HepG2 (cell line): Measurements from ENCODE around the gene CBLC. TPM values are rescaled to one million over a fixed set of nuclear protein-coding genes. Genes with fewer than 3 reads are reported as not detected.

ENCODE experiments used
- CEBPZ ChIP-seq: IDR thresholded peaks from 2 replicates; pipeline ENCODE4 v1.6.1; 2012; ENCODE audit warnings: low read length, improper control_type of control experiment
- CENPT ChIP-seq: sonication (generic); formaldehyde crosslinking; IDR thresholded peaks from 2 replicates; pipeline ENCODE4 v1.8.0; 2022; ENCODE audit warnings: low read depth, mild to moderate bottlenecking, moderate library complexity, missing genetic modification reagents
- CSRNP1 ChIP-seq: sonication (generic); formaldehyde crosslinking; IDR thresholded peaks from 2 replicates; pipeline ENCODE4 v1.8.1; 2023; ENCODE audit warnings: mild to moderate bottlenecking, missing genetic modification reagents
- DDIT3 ChIP-seq: sonication (generic); formaldehyde crosslinking; IDR thresholded peaks from 2 replicates; pipeline ENCODE4 v1.4.0; 2020; ENCODE audit warnings: mild to moderate bottlenecking, missing genetic modification reagents
- ERF ChIP-seq: IDR thresholded peaks from 2 replicates; pipeline ENCODE4 v1.6.1; 2018; ENCODE audit warnings: missing biosample characterization, missing genetic modification reagents
- GATAD2A ChIP-seq: IDR thresholded peaks from 2 replicates; pipeline ENCODE4 v1.6.1; 2016
- GMEB2 ChIP-seq: IDR thresholded peaks from 2 replicates; pipeline ENCODE4 v1.6.1; 2016; ENCODE audit warnings: missing biosample characterization, missing genetic modification reagents, low read depth
- HMGXB4 ChIP-seq, 2 experiments: sonication (generic) in 1 of 2; formaldehyde crosslinking in 1 of 2; IDR thresholded peaks; 2 replicates each; pipeline versions ENCODE4 v1.4.0 to v1.6.1; 2018 to 2020; ENCODE audit warnings: missing genetic modification reagents in 2 of 2, borderline replicate concordance in 1 of 2, low read depth in 1 of 2, mild to moderate bottlenecking in 1 of 2, missing biosample characterization in 1 of 2
- HNRNPLL ChIP-seq: fragments of 200-400 bp; formaldehyde crosslinking; IDR thresholded peaks from 2 replicates; pipeline ENCODE4 v1.6.1; 2017; ENCODE audit warnings: mild to moderate bottlenecking, low read depth, low read length; ENCODE audit not compliant: poor library complexity, severe bottlenecking
- HOXA5 ChIP-seq: sonication (generic); formaldehyde crosslinking; IDR thresholded peaks from 2 replicates; pipeline ENCODE4 v1.4.0; 2020; ENCODE audit warnings: missing genetic modification reagents
- KDM4B ChIP-seq: sonication (generic); formaldehyde crosslinking; IDR thresholded peaks from 2 replicates; pipeline ENCODE4 v1.4.0; 2020; ENCODE audit warnings: missing genetic modification reagents
- NFRKB ChIP-seq: fragments of 450-650 bp; IDR thresholded peaks from 2 replicates; pipeline ENCODE4 v1.6.1; 2017
- RFXANK ChIP-seq: IDR thresholded peaks from 2 replicates; pipeline ENCODE4 v1.6.1; 2016
- SMARCC2 ChIP-seq: fragments of 450-650 bp; IDR thresholded peaks from 2 replicates; pipeline ENCODE4 v1.6.1; 2017; ENCODE audit warnings: antibody characterized with exemption, mild to moderate bottlenecking
- TFAP4 ChIP-seq: sonication (generic); IDR thresholded peaks from 2 replicates; pipeline ENCODE4 v1.6.1; 2016; ENCODE audit warnings: low read depth, borderline replicate concordance
- THAP11 ChIP-seq: IDR thresholded peaks from 2 replicates; pipeline ENCODE4 v1.6.1; 2016; ENCODE audit warnings: missing biosample characterization, missing genetic modification reagents
- ZNF34 ChIP-seq: sonication (generic); formaldehyde crosslinking; IDR thresholded peaks from 2 replicates; pipeline ENCODE4 v1.4.0; 2020; ENCODE audit warnings: mild to moderate bottlenecking, missing genetic modification reagents, borderline replicate concordance
- ZNF468 ChIP-seq: sonication (generic); formaldehyde crosslinking; IDR thresholded peaks from 2 replicates; pipeline ENCODE4 v1.8.0; 2022; ENCODE audit warnings: mild to moderate bottlenecking, moderate library complexity, missing genetic modification reagents
- polyA plus RNA-seq, 8 experiments: library from polyadenylated mRNA; depleted of rRNA in 3 of 8; stranded (reverse) in 7 of 8; unstranded in 1 of 8; fragments of >200 nt; fragmentation: Illumina TruSeq in 4 of 8; extraction: Trizol in 4 of 8; gene quantifications; 2 replicates each; pipeline versions ENCODE4 v1.2.1 to v1.2.3, GENCODE V29; 2011 to 2016; ENCODE audit warnings: low read depth in 4 of 8, missing spikeins in 1 of 8, mixed read lengths in 1 of 8; ENCODE audit not compliant: insufficient read depth in 1 of 8
- total RNA-seq, 5 experiments: library from RNA; depleted of rRNA; stranded (reverse); fragments of >200 nt; fragmentation: Illumina TruSeq; extraction: Trizol; gene quantifications; 2 replicates each; pipeline ENCODE4 v1.2.3, GENCODE V29; 2016; ENCODE audit warnings: low read depth in 1 of 5

Gene CBLC
- total and polyA plus RNA-seq, 2 of the 13 experiments (the other 11 are each of a cell fraction or from before 2014, with no cell fraction given), result 1.8 to 2.6 TPM

GRCh38 chr19:44847144-44848035 lies 69.7 kb downstream of the CBLC start (continued):
- TF ChIP-seq CSRNP1 (CRISPR knock-in tag) (no peak), DDIT3 (CRISPR knock-in tag) (no peak), ZNF34 (CRISPR knock-in tag) (no peak), THAP11 (CRISPR knock-in tag) (peak; percentile 49; the same call in 1 of the 2 replicates), KDM4B (no peak), CEBPZ (no peak), HOXA5 (CRISPR knock-in tag) (no peak), RFXANK (no peak), GATAD2A (0 out of 2 replicates have a peak, but pooled peaks have one; percentile 10), ZNF468 (CRISPR knock-in tag) (no peak), NFRKB (no peak), GMEB2 (CRISPR knock-in tag) (no peak), CENPT (CRISPR knock-in tag) (no peak), ERF (CRISPR knock-in tag) (no peak), HMGXB4 (CRISPR knock-in tag; IDR thresholded peaks at IDR 0.05; ENCODE audit: borderline replicate concordance in 1 of 2, low read depth in 1 of 2) (peak in 1 of 2 experiments; percentile 14; a peak in 2 of 4 replicates), SMARCC2 (no peak), HNRNPLL (peak; percentile 24), TFAP4 (peak; percentile 15; the same call in 1 of the 2 replicates)
